ENCODE measurements around the gene GALNT9.
"Not testable (repeated sequence)": the region's sequence is repeated elsewhere in the genome, so short reads cannot be mapped to it uniquely, and the experiment has no call there.

The GALNT9 gene

DNA sequence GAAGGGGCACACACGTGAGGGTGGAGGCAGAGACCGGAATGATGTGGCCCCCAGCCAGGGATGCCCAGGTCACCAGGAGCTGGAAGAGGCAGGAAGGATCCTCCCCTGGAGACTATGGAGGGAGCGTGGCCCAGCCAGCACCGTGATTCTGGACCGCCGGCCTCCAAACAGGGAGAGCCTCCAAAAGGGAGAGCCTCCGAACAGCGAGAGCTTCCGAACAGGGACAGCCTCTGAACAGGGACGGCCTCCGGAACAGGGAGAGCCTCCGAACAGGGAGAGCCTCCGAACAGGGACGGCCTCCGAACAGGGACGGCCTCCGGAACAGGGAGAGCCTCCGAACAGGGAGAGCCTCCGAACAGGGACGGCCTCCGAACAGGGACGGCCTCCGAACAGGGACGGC, 33.8 kb downstream of the GALNT9 start:
- not testable (repeated sequence) for DNase-seq (ENCODE audit: low read depth in 2 of 3, low spot score in 1 of 3)

DNA sequence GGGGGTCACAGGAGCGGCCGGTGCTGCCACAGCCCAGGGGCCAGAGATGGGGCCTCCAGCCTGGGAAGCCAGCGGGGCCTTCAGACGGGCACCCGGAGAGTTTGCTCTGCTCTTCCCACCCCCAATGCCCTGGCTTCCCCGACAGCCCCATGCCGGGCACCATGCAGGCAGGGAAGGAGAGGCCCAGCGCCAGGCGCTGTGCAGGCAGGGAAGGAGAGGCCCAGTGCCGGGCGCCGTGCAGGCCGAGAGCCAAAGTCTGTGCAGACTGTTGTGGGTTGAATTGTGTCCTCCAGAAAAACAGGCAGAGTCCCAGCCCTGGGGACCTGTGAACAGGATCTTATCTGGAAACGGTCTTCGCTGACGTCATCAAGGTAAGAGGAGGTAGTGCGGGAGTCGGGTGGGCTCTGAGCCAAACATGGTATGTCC, 34.3 kb downstream of the GALNT9 start:
- DNase-seq (ENCODE audit: low read depth in 2 of 3, low spot score in 1 of 3): no peak

DNA sequence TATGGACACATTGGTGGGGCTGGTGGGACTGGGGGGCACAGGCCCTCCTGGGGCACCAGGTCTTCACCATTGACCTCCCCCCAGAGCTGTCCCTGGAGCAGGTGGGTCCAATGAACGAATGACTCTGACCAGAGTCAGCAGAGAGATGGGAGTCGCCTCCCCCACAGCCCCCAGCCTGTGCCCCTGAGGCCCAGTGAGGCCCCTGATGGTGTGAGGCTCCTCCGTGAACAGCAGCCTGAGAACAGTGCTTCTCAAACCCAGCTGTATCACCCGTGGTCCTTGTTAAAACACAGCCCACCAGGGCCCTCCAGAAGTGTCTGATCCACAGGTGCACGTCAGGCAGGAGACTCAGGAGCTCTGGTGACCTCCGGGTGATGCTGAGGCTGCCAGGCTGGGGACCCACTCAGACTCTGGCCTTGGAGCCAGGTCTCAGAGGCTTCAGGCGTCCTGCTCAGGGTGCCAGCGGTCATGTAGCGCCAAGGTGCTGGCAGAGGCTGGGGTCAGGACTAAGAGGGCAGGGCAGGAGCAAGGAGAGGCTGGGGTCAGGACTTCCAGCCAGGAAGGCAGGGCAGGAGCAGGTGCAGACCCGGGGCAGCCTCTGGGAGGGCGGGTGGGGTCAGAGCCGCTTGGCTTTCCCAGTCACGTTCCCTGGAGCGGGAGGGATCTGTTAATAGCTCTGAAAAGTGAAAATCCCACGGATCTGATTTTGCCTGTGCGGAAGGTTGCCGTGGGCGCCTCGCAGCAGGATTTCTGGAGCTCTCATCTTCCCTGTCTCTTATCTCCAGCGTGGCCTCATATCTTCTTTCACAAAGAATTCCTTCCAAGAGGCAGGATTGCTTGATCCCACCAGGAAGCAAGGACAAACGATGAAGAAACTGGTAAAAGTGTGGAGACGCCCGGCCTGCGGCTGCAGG, 35.0 kb downstream of the GALNT9 start:
- no peak for DNase-seq (ENCODE audit: low read depth in 2 of 3, low spot score in 1 of 3)

DNA sequence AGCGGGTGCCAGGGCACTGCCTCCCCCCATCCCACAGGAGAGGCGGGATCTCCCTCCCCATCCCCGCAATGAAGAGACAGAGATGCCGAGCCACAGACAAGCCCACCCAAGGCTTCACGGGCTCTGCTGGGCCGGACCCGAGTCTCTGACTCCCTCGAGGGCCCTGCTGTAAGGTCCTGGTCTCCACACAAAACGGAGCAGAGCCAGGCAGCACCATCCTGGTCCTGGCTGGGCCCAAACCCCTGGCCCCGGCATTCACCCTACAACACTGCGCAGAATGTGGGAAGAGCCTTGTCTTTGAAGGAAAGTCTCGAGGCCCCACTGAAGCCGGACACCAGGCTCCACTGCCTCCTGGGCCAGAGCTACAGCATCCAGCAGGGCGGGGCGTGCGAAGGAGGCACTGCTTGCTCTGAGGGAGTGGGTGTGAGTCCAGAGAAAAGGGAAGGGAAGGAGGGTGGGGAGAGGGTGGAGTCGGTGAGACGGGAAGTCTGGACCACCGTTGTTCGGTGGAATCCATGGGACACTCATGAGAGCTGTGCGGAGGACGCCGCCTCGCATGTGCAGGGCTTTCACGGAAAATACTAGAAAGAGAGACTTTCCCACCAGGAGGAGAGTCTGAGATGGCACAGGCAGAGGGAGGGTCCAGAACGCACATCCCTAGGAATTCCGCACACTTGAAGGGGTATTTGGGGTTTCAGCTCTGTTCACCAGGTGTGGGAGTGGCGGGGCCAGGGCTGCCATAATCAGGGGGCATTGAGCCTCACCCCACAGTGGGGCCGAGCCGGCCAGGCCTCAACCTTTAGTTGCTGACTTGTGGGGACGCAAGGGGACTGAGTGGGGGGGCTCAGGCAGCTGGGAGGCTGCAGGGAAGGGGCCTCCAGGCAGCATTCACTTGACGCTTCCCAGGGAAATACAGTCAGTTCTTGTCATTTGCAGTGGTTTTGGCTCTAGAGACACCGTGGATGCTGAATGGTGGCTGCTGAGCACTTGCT, 36.8 kb downstream of the GALNT9 start:
- no peak for DNase-seq (ENCODE audit: low read depth in 2 of 3, low spot score in 1 of 3)

DNA sequence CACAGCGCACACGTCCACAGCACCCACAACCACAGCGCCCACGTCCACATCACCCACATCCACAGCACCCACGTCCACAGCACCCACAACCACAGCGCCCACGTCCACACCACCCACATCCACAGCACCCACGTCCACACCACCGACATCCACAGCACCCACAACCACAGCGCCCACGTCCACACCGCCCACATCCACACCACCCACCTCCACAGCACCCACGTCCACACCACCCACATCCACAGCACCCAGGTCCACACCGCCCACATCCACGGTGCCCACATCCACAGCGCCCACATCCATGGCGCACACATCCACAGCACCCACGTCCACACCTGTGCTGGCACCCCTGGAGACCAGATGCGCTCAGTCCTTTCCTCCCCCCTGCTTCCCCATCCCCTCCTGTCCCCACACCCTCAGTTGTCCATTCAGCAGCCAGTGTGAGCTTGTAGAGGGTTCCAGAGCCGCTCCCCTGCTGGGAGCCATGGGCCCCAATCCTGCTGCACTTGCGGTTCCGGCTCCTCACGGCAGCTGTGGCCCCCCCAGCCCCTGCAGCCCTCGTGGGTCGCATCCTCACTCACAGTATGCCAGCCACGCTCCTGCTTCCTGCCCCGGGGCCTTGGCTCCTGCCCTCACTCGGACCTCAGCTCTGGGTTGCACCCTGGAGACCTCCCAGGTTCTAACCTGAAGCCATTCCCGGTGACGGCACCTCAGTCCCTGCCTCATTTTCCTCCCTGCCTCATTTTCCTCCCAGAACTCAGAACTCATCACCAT, 37.8 kb downstream of the GALNT9 start:
- no peak for DNase-seq (ENCODE audit: low read depth in 2 of 3, low spot score in 1 of 3)

DNA sequence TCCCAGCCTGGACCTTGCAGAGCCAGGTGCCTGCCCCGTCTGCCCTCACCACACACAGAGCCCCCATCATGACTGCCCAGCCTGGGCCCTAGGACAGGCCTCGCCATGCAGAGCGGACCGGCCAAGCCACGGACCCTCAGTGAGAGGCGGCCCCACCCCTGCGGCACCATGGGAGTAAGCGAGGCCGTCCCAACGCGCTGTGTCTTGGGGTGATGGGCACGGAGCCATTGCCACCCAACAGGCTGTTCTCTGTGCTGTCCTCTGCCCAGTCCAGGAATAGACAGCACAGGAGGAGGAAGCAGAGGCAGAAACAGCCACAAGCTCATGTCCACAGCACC, 39.2 kb downstream of the GALNT9 start:
- no peak for DNase-seq (ENCODE audit: low read depth in 2 of 3, low spot score in 1 of 3)

DNA sequence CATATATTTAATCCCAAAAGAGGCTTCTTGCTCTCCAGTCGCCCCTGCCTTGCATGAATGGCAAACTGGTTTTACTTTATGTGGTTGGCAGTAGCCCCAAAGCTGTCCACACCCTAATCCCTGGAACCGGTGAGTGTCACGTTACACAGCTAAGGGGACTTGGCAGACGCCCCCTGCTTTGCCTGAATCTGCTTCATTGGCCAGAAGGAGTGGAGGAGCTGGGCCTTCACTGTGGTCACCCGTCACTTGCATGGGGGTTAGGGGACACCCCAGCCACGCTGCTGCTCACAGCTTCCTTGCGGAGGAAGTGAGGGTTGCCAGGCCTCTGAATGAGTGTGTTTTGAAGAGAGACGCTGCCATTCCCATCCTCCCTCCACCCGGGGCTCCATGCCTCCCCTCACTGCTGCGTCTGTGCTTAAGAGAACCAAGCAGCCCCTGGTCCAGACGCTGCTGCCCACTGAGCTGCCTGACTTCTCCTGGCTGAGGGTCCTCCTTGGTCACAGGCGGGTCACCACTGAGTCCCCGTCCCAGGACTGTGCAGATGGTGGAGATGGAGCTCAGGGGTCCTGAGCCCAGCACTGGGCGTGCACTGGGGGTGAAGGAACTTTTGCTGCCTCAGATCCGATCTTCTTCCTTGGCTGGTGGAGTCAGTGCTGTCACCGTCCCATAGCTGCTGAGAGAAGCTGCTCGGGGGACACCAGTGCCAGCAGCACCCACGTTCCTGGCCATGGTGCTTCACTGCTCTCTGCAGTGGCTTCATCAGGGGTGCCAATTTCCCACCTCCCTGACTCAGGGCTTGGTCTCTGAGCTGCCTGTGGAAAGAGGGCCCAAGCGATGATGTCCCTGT, 39.8 kb downstream of the GALNT9 start:
- DNase-seq (ENCODE audit: low read depth in 2 of 3, low spot score in 1 of 3): no peak

DNA sequence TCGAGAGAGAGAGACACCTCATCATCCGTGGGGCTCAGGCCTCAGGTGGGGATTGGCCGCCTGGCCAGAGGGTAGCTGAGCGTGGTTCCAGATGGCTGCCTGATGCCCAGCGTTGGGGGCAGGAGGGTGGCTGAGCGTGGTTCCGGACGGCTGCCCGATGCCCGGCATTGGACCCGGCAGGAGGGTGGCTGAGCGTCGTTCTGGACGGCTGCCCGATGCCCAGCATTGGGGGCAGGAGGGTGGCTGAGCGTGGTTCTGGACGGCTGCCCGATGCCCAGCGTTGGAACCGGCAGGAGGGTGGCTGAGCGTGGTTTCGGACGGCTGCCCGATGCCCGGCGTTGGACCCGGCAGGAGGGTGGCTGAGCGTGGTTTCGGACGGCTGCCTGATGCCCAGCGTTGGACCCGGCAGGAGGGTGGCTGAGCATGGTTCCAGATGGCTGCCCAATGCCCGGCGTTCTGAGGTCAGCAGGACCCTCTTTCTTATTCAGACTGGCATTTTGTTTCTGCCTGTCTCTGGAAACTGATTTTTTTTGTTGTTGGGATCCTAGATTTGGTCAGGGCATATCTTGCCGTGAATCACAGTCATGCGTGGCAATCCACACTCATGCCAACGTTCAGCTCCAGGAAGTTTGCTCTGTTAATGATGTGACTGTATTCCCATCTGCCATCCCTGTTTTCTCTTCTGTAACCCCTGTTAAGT, 40.7 kb downstream of the GALNT9 start:
- no peak for DNase-seq (ENCODE audit: low read depth in 2 of 3, low spot score in 1 of 3)

DNA sequence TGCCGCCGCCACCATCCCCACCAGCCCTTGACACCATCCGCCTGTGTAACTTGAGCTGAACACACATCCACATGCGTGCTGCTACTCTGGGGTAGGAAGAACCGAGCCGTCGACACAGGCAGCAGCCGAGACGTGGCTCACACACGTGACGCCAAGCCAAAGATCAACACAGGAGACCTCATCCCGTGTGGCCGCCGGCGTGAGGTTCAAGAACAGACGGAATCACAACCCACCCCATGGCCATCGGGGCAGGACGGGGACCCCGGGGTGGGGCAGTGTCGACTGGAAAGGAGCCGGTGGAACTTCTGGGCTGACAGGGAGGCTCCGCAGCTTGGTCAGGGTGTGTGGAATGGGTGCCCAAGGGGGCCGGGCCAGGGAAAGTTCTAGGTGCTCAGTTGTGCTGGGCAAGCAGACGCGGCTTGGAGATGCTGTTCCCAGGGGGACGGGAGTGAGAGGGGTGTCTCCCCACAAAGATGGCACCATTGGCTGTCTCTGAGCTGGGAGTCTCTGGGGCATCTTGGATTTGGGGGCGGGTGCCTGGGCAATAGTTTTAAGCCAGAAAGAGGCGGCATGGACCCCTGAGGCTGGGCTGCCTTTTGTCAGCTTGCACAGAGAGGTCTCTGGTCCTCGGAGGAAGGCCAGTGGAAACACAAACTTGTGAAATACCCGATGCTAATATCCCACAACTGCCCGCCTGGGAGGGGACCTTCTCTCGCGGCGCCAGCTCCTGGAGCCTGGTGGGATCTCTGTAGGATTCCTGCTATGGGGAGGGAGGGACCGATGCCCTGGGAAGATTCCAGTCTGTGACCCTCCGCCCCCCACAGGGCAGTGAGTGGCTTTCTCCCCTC, 41.8 kb downstream of the GALNT9 start:
- no peak for DNase-seq (ENCODE audit: low read depth in 2 of 3, low spot score in 1 of 3)

DNA sequence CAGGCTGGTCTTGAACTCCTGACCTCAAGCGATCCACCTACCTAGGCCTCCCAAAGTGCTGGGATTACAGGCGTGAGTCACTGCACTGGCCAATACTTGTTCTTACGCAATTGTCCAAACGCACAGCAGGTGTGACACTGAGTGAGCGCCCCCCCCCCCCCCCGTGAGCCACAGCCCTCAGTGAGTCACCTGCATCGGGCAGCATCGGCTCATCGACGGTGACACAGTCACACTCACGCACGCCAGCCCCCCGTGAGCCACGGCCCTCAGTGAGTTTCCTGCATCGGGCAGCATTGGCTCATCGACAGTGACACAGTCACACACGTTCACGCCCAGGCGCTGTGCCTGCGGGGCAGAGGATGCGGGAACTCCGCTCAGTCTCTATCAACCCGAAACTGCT, 42.5 kb downstream of the GALNT9 start:
- no peak for DNase-seq (ENCODE audit: low read depth in 2 of 3, low spot score in 1 of 3)

DNA sequence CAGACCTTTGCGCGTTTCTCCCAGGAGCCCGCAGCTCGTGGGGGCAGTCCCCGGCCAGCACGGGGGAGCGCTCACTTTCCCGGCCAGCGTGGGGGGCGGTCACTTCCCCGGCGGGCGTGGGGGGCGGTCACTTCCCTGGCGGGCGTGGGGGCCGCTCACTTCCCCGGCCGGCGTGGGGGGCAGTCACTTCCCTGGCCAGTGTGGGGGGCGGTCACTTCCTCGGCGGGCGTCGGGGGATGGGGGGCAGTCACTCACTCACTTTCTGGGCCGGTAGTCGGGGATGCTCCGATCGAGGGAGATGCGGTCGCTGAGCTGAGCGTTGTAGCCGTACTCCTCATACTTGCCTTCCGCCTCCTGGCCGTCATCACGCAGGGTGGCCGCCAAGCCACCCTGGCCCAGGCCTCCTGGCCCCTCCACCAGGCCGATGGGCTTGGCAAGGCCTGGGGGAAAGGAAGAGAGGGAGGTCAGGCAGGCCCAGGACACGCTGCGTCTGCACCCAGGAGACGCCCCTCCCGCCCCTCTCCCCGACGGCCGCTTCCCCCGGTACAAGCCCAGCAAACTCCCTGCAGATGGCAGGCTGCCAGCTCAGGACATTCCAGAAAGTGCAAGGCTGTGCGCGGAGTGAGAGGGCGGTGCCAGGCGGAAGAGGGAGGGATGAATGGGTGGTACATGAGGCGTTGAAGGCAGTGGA, 43.3 kb downstream of the GALNT9 start:
- no peak for DNase-seq (ENCODE audit: low read depth in 2 of 3, low spot score in 1 of 3)

DNA sequence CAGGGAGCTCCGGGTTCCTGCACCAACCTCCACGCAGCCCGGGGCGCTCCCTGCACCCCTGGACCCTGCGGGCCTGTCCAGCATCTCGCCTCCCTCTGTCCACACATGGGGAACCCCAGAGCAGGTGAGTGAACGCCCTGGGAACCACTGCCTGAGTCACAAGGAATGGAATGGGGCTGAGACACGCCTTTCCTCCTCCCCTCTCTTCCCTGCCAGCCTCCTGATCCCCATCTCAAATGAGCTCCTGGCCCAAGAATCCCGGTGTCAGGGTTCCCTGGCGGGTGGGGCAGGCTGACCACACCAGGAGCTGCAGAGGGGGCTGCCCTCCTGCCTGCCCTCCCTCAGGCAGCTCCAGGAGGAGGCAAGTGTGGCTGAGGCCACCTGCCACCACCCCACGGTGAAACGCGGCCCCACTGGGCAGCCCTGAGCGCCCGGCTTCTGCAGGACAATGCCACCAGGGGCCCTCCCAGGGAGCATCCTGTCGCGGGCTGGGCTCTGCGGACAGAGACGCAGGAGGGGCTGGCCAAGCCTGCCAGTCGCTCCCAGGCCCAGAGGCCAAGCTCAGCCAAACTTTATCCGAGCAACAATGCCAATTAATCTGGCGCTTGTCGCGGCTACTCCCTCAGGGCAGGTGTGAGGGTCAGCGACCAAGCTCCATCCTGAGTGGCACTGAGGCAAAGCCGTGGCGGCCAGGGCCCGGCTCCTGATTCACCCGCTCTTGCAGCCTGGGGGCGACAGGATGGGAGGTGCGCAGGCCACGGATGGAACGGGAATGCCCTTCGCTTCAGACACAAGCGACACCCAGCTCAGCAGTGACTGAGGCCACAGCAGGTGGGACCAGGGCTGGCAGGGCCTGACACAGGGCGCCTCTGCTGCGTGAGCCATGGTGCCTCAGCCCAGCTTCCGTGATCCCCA, 44.3 kb downstream of the GALNT9 start:
- no peak for DNase-seq (ENCODE audit: low read depth in 2 of 3, low spot score in 1 of 3)

DNA sequence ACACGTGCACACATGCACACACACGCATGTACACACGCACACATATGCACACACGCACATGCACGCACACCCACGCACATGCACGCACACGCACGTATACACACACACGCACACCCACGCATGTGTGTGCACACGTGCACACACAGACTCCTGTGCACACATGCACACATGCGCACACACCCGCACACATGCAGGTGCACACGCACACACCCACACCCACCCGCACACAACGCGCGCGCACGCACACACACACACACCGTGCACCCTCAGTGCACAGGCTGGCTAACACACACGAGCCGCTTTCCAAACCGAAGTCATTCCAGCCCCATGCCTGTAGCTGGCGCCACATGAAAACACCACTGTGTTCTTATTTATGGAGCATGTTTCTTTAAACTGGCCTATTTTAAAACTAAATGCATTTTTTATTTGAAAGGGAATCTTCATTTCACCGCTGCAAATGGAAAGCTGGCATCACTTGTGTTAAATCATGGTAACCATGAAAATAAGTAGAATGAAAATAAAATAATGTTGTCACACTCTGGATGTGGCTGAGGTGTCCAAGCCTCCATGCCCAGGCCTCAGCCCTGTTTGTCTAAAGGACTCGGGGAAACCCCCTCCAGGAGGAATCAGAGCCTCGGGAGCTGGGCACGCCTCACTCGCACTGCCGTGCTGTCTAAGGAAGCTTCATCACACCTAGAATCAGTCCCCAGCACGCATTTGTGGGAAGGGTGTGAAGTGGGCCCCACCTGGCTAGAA, 45.1 kb downstream of the GALNT9 start:
- no peak for DNase-seq (ENCODE audit: low read depth in 2 of 3, low spot score in 1 of 3)

DNA sequence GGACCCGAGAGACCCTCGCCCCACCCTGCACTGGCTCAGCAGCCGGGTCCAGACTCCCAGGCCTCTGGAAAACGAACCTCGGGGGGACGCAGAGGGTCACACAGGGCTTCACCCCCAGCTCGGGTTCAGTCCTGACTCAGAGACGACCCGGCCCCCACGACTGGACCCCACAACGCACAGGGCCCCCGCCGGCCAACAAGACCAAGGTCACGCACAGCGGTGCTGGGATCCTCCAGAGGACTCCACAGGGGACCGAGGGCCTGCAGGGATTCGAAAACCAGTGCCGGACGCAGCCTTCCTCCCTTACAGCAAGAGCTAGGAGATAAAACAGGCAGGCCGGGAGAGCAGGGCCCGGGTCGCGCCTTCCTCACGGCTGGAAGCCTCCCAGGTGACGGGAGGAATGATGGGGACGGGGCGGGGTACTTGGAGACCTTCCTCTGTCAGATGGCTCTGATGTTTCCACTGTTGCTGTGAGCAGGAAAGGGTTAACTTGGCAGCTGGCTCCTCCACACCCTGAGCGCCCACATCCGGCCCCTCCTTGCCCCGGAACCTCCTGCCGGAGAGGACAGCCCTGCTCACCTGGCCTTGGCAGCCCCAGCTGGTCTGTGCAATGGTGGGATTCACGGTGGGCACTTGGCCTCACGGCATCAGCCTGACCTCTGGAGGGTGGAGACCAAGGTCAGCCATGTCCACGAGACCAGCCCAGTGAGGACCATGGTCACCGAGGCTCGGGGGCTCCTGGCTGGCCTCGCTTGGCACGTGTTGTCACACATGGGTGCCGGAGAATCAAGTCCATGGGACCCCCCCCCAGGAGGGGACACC, 46.2 kb downstream of the GALNT9 start:
- peak in 1 of 3 donors; percentile 11 for DNase-seq (ENCODE audit: low read depth in 2 of 3, low spot score in 1 of 3)

Measured in stimulated activated CD4-positive, alpha-beta T cell treated with anti-CD3 and anti-CD28 coated beads, Interleukin-12 subunit alpha, Interleukin-12 subunit beta, amount 100 ng/mL, for 48 hours (primary cell).